ENCODE measurements around the gene KIF26A.

DNA sequence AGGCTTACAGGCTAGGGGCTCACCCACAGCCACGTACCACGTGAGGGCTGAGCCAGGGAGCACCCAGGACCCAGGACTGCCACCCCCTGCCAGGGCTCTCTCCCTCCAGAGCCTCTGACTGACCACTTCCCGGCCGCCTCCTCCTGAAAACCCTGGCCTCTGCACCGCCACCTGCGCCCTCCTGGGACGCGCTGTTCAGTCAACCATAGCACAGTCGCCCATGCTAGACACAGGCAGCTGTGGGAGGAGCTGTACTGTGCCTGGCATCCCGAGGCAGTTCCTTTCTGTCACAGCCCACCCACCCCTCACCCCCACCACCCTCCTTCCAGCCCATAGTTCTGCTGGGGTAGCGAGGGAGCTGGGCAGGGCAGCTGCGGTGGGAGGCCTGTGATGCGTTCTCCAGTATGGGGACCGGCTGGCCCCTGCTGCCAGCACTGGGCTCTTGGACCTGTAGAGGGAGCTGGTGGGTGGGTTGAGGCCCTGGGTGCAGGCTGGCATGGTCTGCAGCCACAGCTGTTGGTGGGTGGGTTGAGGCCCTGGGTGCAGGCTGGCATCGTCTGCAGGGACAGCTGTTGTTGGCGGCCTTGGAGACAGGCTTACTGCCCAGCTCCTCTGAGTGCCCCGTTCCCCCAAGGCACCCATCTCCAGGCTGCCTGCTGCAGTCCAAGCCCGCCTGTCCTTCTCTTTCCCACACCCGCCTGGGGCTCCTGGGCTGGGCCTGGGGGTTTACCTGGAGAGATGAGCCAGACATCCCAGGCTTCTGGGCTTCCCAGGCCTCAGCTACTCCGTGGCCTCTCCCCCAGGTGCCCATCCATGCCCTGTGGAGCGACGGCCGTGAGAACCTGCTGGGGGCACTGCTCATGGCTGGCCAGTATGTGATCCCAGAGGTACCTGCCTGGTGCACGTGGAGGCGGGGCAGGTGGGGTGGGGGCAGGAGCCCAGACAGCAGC, 41.4 kb upstream of the KIF26A start:
- TF ChIP-seq, protein P1, sequence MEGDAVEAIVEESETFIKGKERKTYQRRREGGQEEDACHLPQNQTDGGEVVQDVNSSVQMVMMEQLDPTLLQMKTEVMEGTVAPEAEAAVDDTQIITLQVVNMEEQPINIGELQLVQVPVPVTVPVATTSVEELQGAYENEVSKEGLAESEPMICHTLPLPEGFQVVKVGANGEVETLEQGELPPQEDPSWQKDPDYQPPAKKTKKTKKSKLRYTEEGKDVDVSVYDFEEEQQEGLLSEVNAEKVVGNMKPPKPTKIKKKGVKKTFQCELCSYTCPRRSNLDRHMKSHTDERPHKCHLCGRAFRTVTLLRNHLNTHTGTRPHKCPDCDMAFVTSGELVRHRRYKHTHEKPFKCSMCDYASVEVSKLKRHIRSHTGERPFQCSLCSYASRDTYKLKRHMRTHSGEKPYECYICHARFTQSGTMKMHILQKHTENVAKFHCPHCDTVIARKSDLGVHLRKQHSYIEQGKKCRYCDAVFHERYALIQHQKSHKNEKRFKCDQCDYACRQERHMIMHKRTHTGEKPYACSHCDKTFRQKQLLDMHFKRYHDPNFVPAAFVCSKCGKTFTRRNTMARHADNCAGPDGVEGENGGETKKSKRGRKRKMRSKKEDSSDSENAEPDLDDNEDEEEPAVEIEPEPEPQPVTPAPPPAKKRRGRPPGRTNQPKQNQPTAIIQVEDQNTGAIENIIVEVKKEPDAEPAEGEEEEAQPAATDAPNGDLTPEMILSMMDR (IDR thresholded peaks at IDR 0.05), result no peak
- TF ChIP-seq POLR2A (IDR thresholded peaks at IDR 0.05), result no peak
- no peak for TF ChIP-seq EP300 (IDR thresholded peaks at IDR 0.05)
- TF ChIP-seq POLR2AphosphoS5 (IDR thresholded peaks at IDR 0.05), result no peak
